ENCODE results near the gene SRRM4. TPM values are rescaled to one million over a fixed set of nuclear protein-coding genes. Genes with fewer than 3 reads are reported as not detected.

Gene SRRM4
- total RNA-seq, 1 experiment from 2014 or later = 1.4 TPM

DNA sequence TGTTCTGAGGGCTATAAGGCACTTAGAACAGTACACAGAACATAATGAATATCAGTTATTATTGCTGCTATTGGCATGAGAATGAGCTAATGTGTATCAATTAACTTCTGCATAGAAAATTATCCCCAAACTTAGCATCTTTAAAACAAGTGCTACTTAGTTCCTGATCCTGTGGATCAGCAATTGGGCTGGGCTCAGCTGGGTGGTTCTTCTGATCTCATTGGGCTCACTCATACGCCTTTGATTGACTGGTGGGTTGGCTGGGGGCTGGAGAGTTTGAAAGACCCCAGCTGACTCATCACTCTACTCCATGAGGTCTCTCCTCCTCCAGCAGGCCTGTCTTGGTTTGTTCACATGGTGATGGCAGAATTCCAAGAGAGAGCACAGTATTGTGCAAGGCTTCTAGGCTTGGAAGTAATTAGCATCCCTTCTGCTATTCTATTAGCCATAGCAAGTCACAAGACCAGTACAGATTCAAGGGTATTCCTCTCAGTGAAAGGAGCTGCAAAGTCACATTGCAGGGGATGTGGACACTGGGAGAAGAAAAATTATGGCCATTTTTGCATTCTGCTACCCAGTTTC is 170.2 kb downstream of the SRRM4 start:
- Histone ChIP-seq H3K9ac (ENCODE audit: extremely low read depth, insufficient read length, low read length) (no peak overlapping the region), H3K56ac (ENCODE audit: insufficient read length, low read depth, low read length) (no peak overlapping the region), H2AK5ac (ENCODE audit: insufficient read length, low read length) (no peak overlapping the region), H3K79me1 (ENCODE audit: insufficient read depth, low read depth, low read length, poor library complexity, severe bottlenecking) (no peaks in the 10 kb centered on the region), H3K27ac (ENCODE audit: insufficient read length, low read depth, low read length) (no peak overlapping the region), H2BK12ac (ENCODE audit: insufficient read length, low read depth, low read length) (no peak overlapping the region), H3K9me3 (ENCODE audit: control insufficient read depth, low read depth, low read length) (peaks cover 7% of the 10 kb centered on the region), H4K5ac (ENCODE audit: insufficient read length, low read depth, low read length) (no peak overlapping the region), H2AFZ (ENCODE audit: low read length) (no peak overlapping the region), H2BK120ac (ENCODE audit: low read depth, low read length, poor library complexity, severe bottlenecking) (no peak overlapping the region), H3T11ph (ENCODE audit: low read length) (no peak overlapping the region), H3K4me1 (ENCODE audit: insufficient read depth, low read length) (peaks cover 4% of the 10 kb centered on the region; the same call in 1 of the 2 replicates), H3K27me3 (ENCODE audit: insufficient read depth, low read length) (no peaks in the 10 kb centered on the region), H3K79me2 (ENCODE audit: insufficient read depth, low read length) (no peaks in the 10 kb centered on the region), H3K23ac (ENCODE audit: insufficient read length, low read depth, low read length) (no peak overlapping the region), H3K14ac (ENCODE audit: insufficient read depth, low read length) (no peak overlapping the region), H2BK5ac (ENCODE audit: insufficient read length, low read length) (no peak overlapping the region), H3K23me2 (ENCODE audit: insufficient read length, low read depth, low read length, poor library complexity, severe bottlenecking) (peaks cover 13% of the 10 kb centered on the region), H4K20me1 (ENCODE audit: control insufficient read depth, insufficient read depth, insufficient read length) (no peaks in the 10 kb centered on the region), H2BK20ac (ENCODE audit: low read depth, low read length, poor library complexity, severe bottlenecking) (no peak overlapping the region), H4K91ac (ENCODE audit: insufficient read length, low read depth, low read length) (no peak overlapping the region), H3K18ac (ENCODE audit: insufficient read length, low read depth, low read length) (no peak overlapping the region), H4K8ac (replicated peaks; ENCODE audit: insufficient read length, low read depth, low read length) (no peak overlapping the region), H2BK15ac (ENCODE audit: low read depth, low read length) (no peak overlapping the region), H3K4me2 (ENCODE audit: insufficient read depth, insufficient read length, low read length) (no peak overlapping the region), H3K4ac (ENCODE audit: low read depth, low read length) (no peak overlapping the region)
- TF ChIP-seq, protein P1, sequence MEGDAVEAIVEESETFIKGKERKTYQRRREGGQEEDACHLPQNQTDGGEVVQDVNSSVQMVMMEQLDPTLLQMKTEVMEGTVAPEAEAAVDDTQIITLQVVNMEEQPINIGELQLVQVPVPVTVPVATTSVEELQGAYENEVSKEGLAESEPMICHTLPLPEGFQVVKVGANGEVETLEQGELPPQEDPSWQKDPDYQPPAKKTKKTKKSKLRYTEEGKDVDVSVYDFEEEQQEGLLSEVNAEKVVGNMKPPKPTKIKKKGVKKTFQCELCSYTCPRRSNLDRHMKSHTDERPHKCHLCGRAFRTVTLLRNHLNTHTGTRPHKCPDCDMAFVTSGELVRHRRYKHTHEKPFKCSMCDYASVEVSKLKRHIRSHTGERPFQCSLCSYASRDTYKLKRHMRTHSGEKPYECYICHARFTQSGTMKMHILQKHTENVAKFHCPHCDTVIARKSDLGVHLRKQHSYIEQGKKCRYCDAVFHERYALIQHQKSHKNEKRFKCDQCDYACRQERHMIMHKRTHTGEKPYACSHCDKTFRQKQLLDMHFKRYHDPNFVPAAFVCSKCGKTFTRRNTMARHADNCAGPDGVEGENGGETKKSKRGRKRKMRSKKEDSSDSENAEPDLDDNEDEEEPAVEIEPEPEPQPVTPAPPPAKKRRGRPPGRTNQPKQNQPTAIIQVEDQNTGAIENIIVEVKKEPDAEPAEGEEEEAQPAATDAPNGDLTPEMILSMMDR (conservative IDR thresholded peaks at IDR 0.05) = no peak
- DNase-seq = no peak
- H3K9me3 Mint-ChIP-seq = peaks cover 12 to 13% of the 10 kb centered on the region in 2 experiments; a peak in 4 of 5 replicates
- no peaks in the 10 kb centered on the region; the same call in 1 of the 2 replicates for H3K27me3 Mint-ChIP-seq (ENCODE audit: low read depth)
- WGBS (ENCODE audit: extremely low coverage, insufficient read length, low lambda C conversion rate) = no CpG with 5 or more reads among the region's 1 CpG
- peaks cover 21 to 28% (median 22%) of the 10 kb centered on the region in 3 experiments for H3K36me3 Mint-ChIP-seq (ENCODE audit: insufficient read depth in 1 of 3, low read depth in 3 of 3)
- H3K27ac Mint-ChIP-seq = no peak overlapping the region
- H3K4me3 Mint-ChIP-seq = no peak overlapping the region
- H3K4me1 Mint-ChIP-seq = peaks cover 34 to 44% of the 10 kb centered on the region in 2 experiments

Measured in H9 (cell line).